Naive thymus-derived CD8-positive, alpha-beta T cell (primary cell): ENCODE results near the gene GALNT4. TPM values are rescaled to one million over a fixed set of nuclear protein-coding genes. Genes with fewer than 3 reads are reported as not detected.

Source experiments
- ATAC-seq, 2 donors: fragments of 150-1000 bp; cut with Tn5 transposase in 1 of 2; sonication (Bioruptor Pico), chemical (Tn5 transposase) in 1 of 2; 1 replicate in 1 of 2; 2 replicates in 1 of 2; pipeline ENCODE4 v1.10.0; 2021; ENCODE audit warnings: mild to moderate bottlenecking in 2 of 2, moderate library complexity in 2 of 2
- POLR2A ChIA-PET: fragments of 350-600 bp; sonication (Branson Sonifier 250); formaldehyde crosslinking; loops from one replicate; lab custom pipeline; 2021; ENCODE audit warnings: antibody characterized with exemption; lab: Charles Lee
- DNase-seq, 10 donors: peaks; one replicate each; pipeline versions ENCODE4 v3.0.0 to v3.0.0-alpha.2; 2020 to 2022
- H3K27ac Mint-ChIP-seq, 10 donors: one replicate each; pipeline ENCODE4 v1.8.0; 2020 to 2022; ENCODE audit warnings: mild to moderate bottlenecking in 10 of 10, mixed read lengths in 10 of 10, moderate library complexity in 4 of 10, inconsistent platforms in 1 of 10
- H3K27me3 Mint-ChIP-seq, 5 donors: one replicate each; pipeline ENCODE4 v1.8.0; 2021 to 2022; ENCODE audit warnings: mixed read lengths in 5 of 5
- H3K36me3 Mint-ChIP-seq, 3 donors: one replicate each; pipeline ENCODE4 v1.8.0; 2020 to 2022; ENCODE audit warnings: mixed read lengths in 3 of 3, mild to moderate bottlenecking in 2 of 3, inconsistent platforms in 1 of 3
- H3K4me1 Mint-ChIP-seq, 4 donors: one replicate each; pipeline ENCODE4 v1.8.0; 2021 to 2022; ENCODE audit warnings: mixed read lengths in 4 of 4
- H3K4me3 Mint-ChIP-seq, 10 donors: one replicate each; pipeline ENCODE4 v1.8.0; 2020 to 2022; ENCODE audit warnings: mild to moderate bottlenecking in 10 of 10, mixed read lengths in 10 of 10, moderate library complexity in 6 of 10, inconsistent platforms in 1 of 10
- H3K9me3 Mint-ChIP-seq, 9 donors: one replicate each; pipeline ENCODE4 v1.8.0; 2020 to 2022; ENCODE audit warnings: mixed read lengths in 9 of 9, mild to moderate bottlenecking in 3 of 9, inconsistent platforms in 1 of 9, moderate library complexity in 1 of 9
- polyA plus RNA-seq, 3 donors: library from polyadenylated mRNA; unstranded; fragments of 300-500 nt; fragmentation: Illumina TruSeq; gene quantifications; one replicate each; pipeline ENCODE4 v1.2.3, GENCODE V29; 2021
- total RNA-seq, 8 experiments: library from RNA in 2 of 8; stranded (reverse) in 2 of 8; gene quantifications; one replicate each; pipeline ENCODE4 v1.2.3 and lab custom pipeline; 2021 to 2026

The GALNT4 gene
- total RNA-seq = 1 to 10 TPM; 7.3 to 7.7 TPM
- 1 to 10 TPM; 2.0 to 2.6 (median 2.4) TPM for polyA plus RNA-seq
- total RNA-seq (lab: John Stamatoyannopoulos, UW) = 0.58 to 5.4 (median 0.77) reads per million in 6 experiments

GRCh38 chr12:89524541-89525304 lies at the start of gene GALNT4:
TSS of gene GALNT4 (minus strand) at chr12:89524796. CDS start at chr12:89524549, 247 bp downstream.
- ATAC-seq (peak; percentile 70 to 76), DNase-seq (peak; percentile 52 to 82 (median 70))
- Mint-ChIP-seq H3K27ac (peak within 1 kb of the TSS; percentile 82 to 96 (median 94)), H3K36me3 (peaks cover 7 to 20% (median 13%) of the 10 kb centered on the region in 3 donors), H3K4me1 (peaks cover 26 to 72% (median 59%) of the 10 kb centered on the region in 4 donors), H3K27me3 (no peaks in the 10 kb centered on the region), H3K9me3 (no peaks in the 10 kb centered on the region), H3K4me3 (peak within 1 kb of the TSS; percentile 83 to 99 (median 95))
- POLR2A ChIA-PET = interaction anchor here (0.7 to 2.6 kb wide), 13 partner anchors 43 to 1382 kb away, joined by 3 to 14 read pairs (median 3); partner anchors contain the start of genes ATP2B1 and DUSP6

- H3K27ac Mint-ChIP-seq = no peak overlapping the region
- no peaks in the 10 kb centered on the region for H3K27me3 Mint-ChIP-seq
- no peak overlapping the region for H3K4me3 Mint-ChIP-seq
- H3K4me1 Mint-ChIP-seq = no peaks in the 10 kb centered on the region
- POLR2A ChIA-PET = no interaction called here
- ATAC-seq = no peak
- H3K36me3 Mint-ChIP-seq = peaks cover 0 to 3% (median 0%) of the 10 kb centered on the region in 3 donors
- H3K9me3 Mint-ChIP-seq = no peaks in the 10 kb centered on the region
- DNase-seq = no peak
These were observed 48.6 kb upstream of the GALNT4 start for GRCh38 chr12:89573051-89573810.

GRCh38 chr12:89571491-89572195 lies 47.0 kb upstream of the GALNT4 start:
- Mint-ChIP-seq H3K27me3 (no peaks in the 10 kb centered on the region), H3K27ac (no peak overlapping the region), H3K4me1 (no peaks in the 10 kb centered on the region), H3K9me3 (no peaks in the 10 kb centered on the region), H3K36me3 (peaks cover 0 to 8% (median 4%) of the 10 kb centered on the region in 3 donors), H3K4me3 (no peak overlapping the region)
- POLR2A ChIA-PET = no interaction called here
- no peak for ATAC-seq
- no peak for DNase-seq

GRCh38 chr12:89568484-89568883 lies 43.9 kb upstream of the GALNT4 start:
- DNase-seq (no peak), ATAC-seq (no peak)
- POLR2A ChIA-PET = no interaction called here
- Mint-ChIP-seq H3K9me3 (no peaks in the 10 kb centered on the region), H3K4me1 (no peaks in the 10 kb centered on the region), H3K27me3 (no peaks in the 10 kb centered on the region), H3K36me3 (peaks cover 0 to 8% (median 4%) of the 10 kb centered on the region in 3 donors), H3K4me3 (no peak overlapping the region), H3K27ac (no peak overlapping the region)

- POLR2A ChIA-PET = no interaction called here
- H3K4me3 Mint-ChIP-seq = no peak overlapping the region
- no peaks in the 10 kb centered on the region for H3K9me3 Mint-ChIP-seq
- ATAC-seq (no peak), DNase-seq (no peak)
- H3K27ac Mint-ChIP-seq = no peak overlapping the region
- peaks cover 0 to 10% (median 4%) of the 10 kb centered on the region in 3 donors for H3K36me3 Mint-ChIP-seq
- peaks cover 0 to 5% (median 0%) of the 10 kb centered on the region in 5 donors for H3K27me3 Mint-ChIP-seq
- peaks cover 0 to 2% (median 0%) of the 10 kb centered on the region in 4 donors for H3K4me1 Mint-ChIP-seq
These were observed 43.2 kb upstream of the GALNT4 start for GRCh38 chr12:89567691-89568239.

GRCh38 chr12:89566615-89567014 lies 42.0 kb upstream of the GALNT4 start:
- H3K36me3 Mint-ChIP-seq = peaks cover 0 to 12% (median 4%) of the 10 kb centered on the region in 3 donors
- POLR2A ChIA-PET = no interaction called here
- ATAC-seq = no peak
- no peak overlapping the region for H3K4me3 Mint-ChIP-seq
- DNase-seq = no peak
- peaks cover 0 to 2% (median 0%) of the 10 kb centered on the region in 4 donors for H3K4me1 Mint-ChIP-seq
- no peaks in the 10 kb centered on the region for H3K9me3 Mint-ChIP-seq
- H3K27ac Mint-ChIP-seq = no peak overlapping the region
- peaks cover 0 to 6% (median 0%) of the 10 kb centered on the region in 5 donors for H3K27me3 Mint-ChIP-seq

GRCh38 chr12:89565002-89565401 lies 40.4 kb upstream of the GALNT4 start:
- Mint-ChIP-seq H3K9me3 (no peaks in the 10 kb centered on the region), H3K27ac (no peak overlapping the region), H3K4me1 (peaks cover 0 to 2% (median 0%) of the 10 kb centered on the region in 4 donors), H3K36me3 (peaks cover 0 to 12% (median 4%) of the 10 kb centered on the region in 3 donors), H3K4me3 (no peak overlapping the region), H3K27me3 (peaks cover 0 to 6% (median 0%) of the 10 kb centered on the region in 5 donors)
- ATAC-seq (no peak), DNase-seq (no peak)
- POLR2A ChIA-PET = no interaction called here

GRCh38 chr12:89559753-89560152 lies 35.2 kb upstream of the GALNT4 start:
- Mint-ChIP-seq H3K36me3 (peaks cover 0 to 4% (median 0%) of the 10 kb centered on the region in 3 donors), H3K27ac (no peak overlapping the region), H3K4me1 (peaks cover 0 to 2% (median 0%) of the 10 kb centered on the region in 4 donors), H3K27me3 (peaks cover 0 to 6% (median 1%) of the 10 kb centered on the region in 5 donors), H3K4me3 (no peak overlapping the region), H3K9me3 (peaks cover 0 to 6% (median 0%) of the 10 kb centered on the region in 9 donors)
- ATAC-seq (no peak), DNase-seq (no peak)
- POLR2A ChIA-PET = no interaction called here

- Mint-ChIP-seq H3K4me1 (no peaks in the 10 kb centered on the region), H3K27ac (no peak overlapping the region), H3K9me3 (peaks cover 0 to 13% (median 3%) of the 10 kb centered on the region in 9 donors), H3K27me3 (peaks cover 0 to 3% (median 0%) of the 10 kb centered on the region in 5 donors), H3K36me3 (peaks cover 0 to 8% (median 5%) of the 10 kb centered on the region in 3 donors), H3K4me3 (no peak overlapping the region)
- DNase-seq = no peak
- no peak for ATAC-seq
- POLR2A ChIA-PET = no interaction called here
These were observed 32.4 kb upstream of the GALNT4 start for GRCh38 chr12:89556976-89557375.

GRCh38 chr12:89552376-89552775 lies 27.8 kb upstream of the GALNT4 start:
- H3K9me3 Mint-ChIP-seq = peaks cover 0 to 13% (median 3%) of the 10 kb centered on the region in 9 donors
- no peak for ATAC-seq
- DNase-seq = no peak
- POLR2A ChIA-PET = no interaction called here
- H3K4me3 Mint-ChIP-seq = no peak overlapping the region
- no peak overlapping the region for H3K27ac Mint-ChIP-seq
- H3K4me1 Mint-ChIP-seq = no peaks in the 10 kb centered on the region
- peaks cover 0 to 11% (median 10%) of the 10 kb centered on the region in 3 donors for H3K36me3 Mint-ChIP-seq
- peaks cover 0 to 2% (median 0%) of the 10 kb centered on the region in 5 donors for H3K27me3 Mint-ChIP-seq

- no peak overlapping the region for H3K4me3 Mint-ChIP-seq
- no peak overlapping the region for H3K27ac Mint-ChIP-seq
- H3K9me3 Mint-ChIP-seq = peaks cover 0 to 13% (median 3%) of the 10 kb centered on the region in 9 donors
These were observed 27.2 kb upstream of the GALNT4 start for GRCh38 chr12:89551747-89552146.

GRCh38 chr12:89547101-89547500 lies 22.5 kb upstream of the GALNT4 start:
- Mint-ChIP-seq H3K27me3 (peaks cover 0 to 2% (median 0%) of the 10 kb centered on the region in 5 donors), H3K4me3 (no peak overlapping the region), H3K4me1 (peaks cover 3 to 10% (median 5%) of the 10 kb centered on the region in 4 donors), H3K36me3 (peaks cover 0 to 8% (median 4%) of the 10 kb centered on the region in 3 donors), H3K9me3 (peaks cover 0 to 3% (median 0%) of the 10 kb centered on the region in 9 donors), H3K27ac (peak overlapping the region in 1 of 10 donors; percentile 32)
- DNase-seq (no peak), ATAC-seq (no peak)
- POLR2A ChIA-PET = no interaction called here

More at GRCh38 chr12:89551747-89552146, 27.2 kb upstream of the GALNT4 start:
- POLR2A ChIA-PET = no interaction called here
- Mint-ChIP-seq H3K27me3 (peaks cover 0 to 2% (median 0%) of the 10 kb centered on the region in 5 donors), H3K4me1 (no peaks in the 10 kb centered on the region), H3K36me3 (peaks cover 0 to 11% (median 10%) of the 10 kb centered on the region in 3 donors)
- ATAC-seq = no peak
- DNase-seq = no peak
